GM12865 (cell line): ENCODE results near the gene FITM1.

Experiments
- DNase-seq: peaks from one replicate; pipeline ENCODE4 v3.0.0; 2010; ENCODE audit warnings: low read depth
- H3K4me3 ChIP-seq: 2 replicates; pipeline ENCODE4 v1.5.1; 2011; ENCODE audit warnings: mild to moderate bottlenecking, low read depth, low read length, control low read depth
- CTCF ChIP-seq: IDR thresholded peaks from 2 replicates; pipeline ENCODE4 v1.5.1; 2011; ENCODE audit warnings: low read length, control low read depth, low read depth, inconsistent platforms; ENCODE audit not compliant: insufficient read depth; ENCODE audit errors: missing control alignments

FITM1 gene

GRCh38 chr14:24122416-24122815 lies 8.0 kb upstream of the FITM1 start:
- TF ChIP-seq CTCF, result no peak
- no peak overlapping the region for H3K4me3 ChIP-seq
- DNase-seq, result no peak

DNA sequence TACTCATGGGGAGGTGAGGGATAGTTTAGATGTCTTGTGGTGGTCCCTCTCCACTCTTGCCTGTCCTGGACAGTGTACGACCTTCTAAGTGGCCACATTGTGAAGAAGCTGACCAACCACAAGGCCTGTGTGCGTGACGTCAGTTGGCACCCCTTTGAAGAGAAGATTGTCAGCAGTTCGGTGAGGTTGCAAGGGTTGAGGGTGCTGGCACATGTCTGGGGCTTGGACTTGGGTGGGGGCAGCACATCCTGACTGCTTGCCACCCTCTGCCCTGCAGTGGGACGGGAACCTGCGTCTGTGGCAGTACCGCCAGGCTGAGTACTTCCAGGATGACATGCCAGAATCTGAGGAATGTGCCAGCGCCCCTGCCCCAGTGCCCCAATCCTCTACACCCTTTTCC lies 7.6 kb upstream of the FITM1 start:
- no peak for TF ChIP-seq CTCF
- no peak overlapping the region for H3K4me3 ChIP-seq
- no peak for DNase-seq

DNA sequence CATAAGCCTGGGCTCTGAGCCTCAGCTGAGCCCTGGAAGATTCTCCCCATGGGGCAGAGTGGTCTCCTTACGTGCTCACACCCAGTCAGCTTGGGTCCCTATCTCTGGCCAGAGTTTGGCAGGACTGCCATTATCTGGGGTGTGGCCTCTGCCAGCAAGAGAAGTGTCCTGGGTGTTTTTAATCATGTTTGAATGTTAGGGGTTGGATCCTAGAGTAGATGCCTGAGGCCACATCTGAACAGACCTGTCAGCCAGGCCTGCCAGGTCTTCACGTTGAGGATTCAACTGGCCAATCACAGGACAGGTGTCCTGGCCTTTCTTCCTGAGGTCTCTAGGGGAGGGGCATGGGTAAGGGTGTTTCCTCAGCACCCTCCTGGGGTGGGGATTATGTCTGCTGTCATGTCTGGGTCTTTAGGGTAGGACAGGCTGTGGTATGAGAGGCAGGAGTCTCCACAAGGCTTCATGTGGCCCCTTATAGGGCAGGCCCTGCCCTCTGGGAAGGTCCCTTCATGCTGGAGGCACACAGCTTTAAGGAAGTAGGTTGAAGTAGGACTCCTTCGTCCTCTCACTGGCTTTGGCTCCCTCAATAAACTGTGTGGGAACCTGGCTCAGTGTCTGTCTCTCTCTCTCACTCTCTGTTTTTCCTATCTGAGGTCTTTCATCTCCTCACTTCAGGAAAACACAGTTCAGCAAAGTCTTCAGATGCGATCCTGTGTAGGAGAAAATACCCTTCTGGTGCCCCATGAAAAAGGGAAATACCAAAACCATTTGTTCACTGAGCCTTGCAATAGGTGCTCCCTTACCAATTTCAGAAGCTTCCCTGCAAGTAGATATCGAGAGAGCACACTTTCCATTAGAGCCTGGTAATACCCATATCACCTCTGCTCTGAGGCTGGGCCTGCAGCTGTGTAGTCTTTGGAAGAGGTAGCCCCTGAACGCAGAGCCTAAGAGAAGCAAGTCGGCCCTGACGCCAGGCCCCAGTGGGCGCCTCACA lies 6.7 kb upstream of the FITM1 start:
- DNase-seq, result peak; percentile 67
- no peak for TF ChIP-seq CTCF

DNA sequence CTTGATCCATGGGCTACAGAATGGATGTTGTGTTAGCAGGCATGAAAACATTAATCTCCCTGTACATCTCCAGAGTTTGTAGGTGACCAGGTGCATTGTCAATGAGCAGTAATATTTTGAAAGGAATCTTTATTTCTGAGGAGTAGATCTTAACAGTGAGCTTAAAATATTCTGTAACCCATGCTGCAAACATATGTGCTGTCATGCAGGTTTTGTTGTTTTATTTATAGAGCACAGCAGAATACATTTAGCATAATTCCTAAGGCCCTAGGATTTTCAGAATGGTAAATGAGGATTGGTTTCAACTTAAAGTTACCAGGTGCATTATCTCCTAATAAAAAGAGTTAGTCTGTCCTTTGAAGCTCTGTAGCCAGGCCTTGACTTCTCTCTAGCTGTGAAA lies 3.5 kb upstream of the FITM1 start:
- H3K4me3 ChIP-seq, result no peak overlapping the region
- no peak for TF ChIP-seq CTCF
- no peak for DNase-seq

More for the DNA sequence above, 6.7 kb upstream of the FITM1 start:
- no peak overlapping the region for H3K4me3 ChIP-seq

DNA sequence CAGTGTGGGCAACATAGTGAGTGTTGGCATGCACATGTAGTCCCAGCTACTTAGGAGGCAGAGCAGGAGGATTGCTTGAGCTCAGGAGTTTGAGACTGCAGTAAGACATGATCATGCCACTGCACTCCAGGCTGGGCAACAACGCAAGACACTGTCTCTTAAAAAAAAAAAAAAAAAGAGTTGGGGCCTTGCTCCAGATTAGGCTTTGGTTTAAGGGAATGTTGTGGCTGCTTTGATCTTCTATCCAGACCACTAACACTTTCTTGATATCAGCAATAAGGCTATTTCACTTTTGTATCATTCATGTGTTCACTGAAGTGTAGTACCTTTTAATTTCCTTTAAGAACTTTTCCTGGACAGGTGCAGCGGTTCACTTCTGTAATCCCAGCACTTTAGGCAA lies 2.8 kb upstream of the FITM1 start:
- peak; percentile 35 for DNase-seq
- TF ChIP-seq CTCF, result no peak
- no peak overlapping the region for H3K4me3 ChIP-seq

GRCh38 chr14:24129410-24129998 lies 955 bp upstream of the FITM1 start:
- no peak for TF ChIP-seq CTCF
- H3K4me3 ChIP-seq, result no peak overlapping the region
- DNase-seq, result no peak
